Measurements from ENCODE around the gene MCF2L2.
A peak's percentile ranks its signal among the peaks of the same experiment; 100 is the strongest.

Gene MCF2L2

GRCh38 chr3:183265834-183266417 lies 162.5 kb downstream of the MCF2L2 start:
- peak; percentile 24 for DNase-seq (ENCODE audit: low spot score)

- DNase-seq (ENCODE audit: low spot score): no peak
Observed at GRCh38 chr3:183265157-183265642, 163.2 kb downstream of the MCF2L2 start.

- no peak for DNase-seq (ENCODE audit: low spot score)
Observed at GRCh38 chr3:183264268-183264667, 164.2 kb downstream of the MCF2L2 start.

- no peak for DNase-seq (ENCODE audit: low spot score)
Observed at GRCh38 chr3:183262875-183263378, 165.5 kb downstream of the MCF2L2 start.

GRCh38 chr3:183261151-183261724 lies 167.2 kb downstream of the MCF2L2 start:
- DNase-seq (ENCODE audit: low spot score): no peak

- DNase-seq (ENCODE audit: low spot score): no peak
Observed at GRCh38 chr3:183260167-183260904, 168.1 kb downstream of the MCF2L2 start.

- DNase-seq (ENCODE audit: low spot score): no peak
Observed at GRCh38 chr3:183259621-183260020, 168.8 kb downstream of the MCF2L2 start.

GRCh38 chr3:183259087-183259486 lies 169.3 kb downstream of the MCF2L2 start:
- DNase-seq (ENCODE audit: low spot score): no peak

GRCh38 chr3:183255348-183255730 lies 173.1 kb downstream of the MCF2L2 start:
- no peak for DNase-seq (ENCODE audit: low spot score)

- no peak for DNase-seq (ENCODE audit: low spot score)
Observed at GRCh38 chr3:183254487-183255347, 173.7 kb downstream of the MCF2L2 start.

- peak; percentile 70 for DNase-seq (ENCODE audit: low spot score)
Observed at GRCh38 chr3:183253528-183254486, 174.6 kb downstream of the MCF2L2 start.

GRCh38 chr3:183252973-183253527 lies 175.4 kb downstream of the MCF2L2 start, which contains the start of gene B3GNT5:
B3GNT5 (plus strand) TSS chr3:183253253; CDS start chr3:183269799, 16,546 bp downstream.
- DNase-seq (ENCODE audit: low spot score): peak; percentile 29

- DNase-seq (ENCODE audit: low spot score): no peak
Observed at GRCh38 chr3:183252118-183252782, 176.2 kb downstream of the MCF2L2 start.

GRCh38 chr3:183249006-183249718 lies 179.3 kb downstream of the MCF2L2 start:
- DNase-seq (ENCODE audit: low spot score): no peak

GRCh38 chr3:183247011-183247589 lies 181.3 kb downstream of the MCF2L2 start:
- no peak for DNase-seq (ENCODE audit: low spot score)

- DNase-seq (ENCODE audit: low spot score): no peak
Observed at GRCh38 chr3:183244981-183245476, 183.4 kb downstream of the MCF2L2 start.

- DNase-seq (ENCODE audit: low spot score): no peak
Observed at GRCh38 chr3:183244219-183244618, 184.2 kb downstream of the MCF2L2 start.

- no peak for DNase-seq (ENCODE audit: low spot score)
Observed at GRCh38 chr3:183242431-183242830, 186.0 kb downstream of the MCF2L2 start.

- no peak for DNase-seq (ENCODE audit: low spot score)
Observed at GRCh38 chr3:183239046-183239445, 189.4 kb downstream of the MCF2L2 start.
